ENCODE results near the gene BICC1.

BICC1 gene

GRCh38 chr10:58642283-58642682 lies 129.6 kb downstream of the BICC1 start:
- peak; percentile 46 for DNase-seq (ENCODE audit: low read depth)
- Histone ChIP-seq H3K27me3 (replicated peaks; ENCODE audit: control insufficient read depth, insufficient read depth, low read length) (no peaks in the 10 kb centered on the region), H3K4me1 (ENCODE audit: control insufficient read depth, insufficient read depth, low read length) (peaks cover 72% of the 10 kb centered on the region), H3K4me3 (ENCODE audit: low read length) (peak overlapping the region; percentile 51), H3K36me3 (ENCODE audit: control insufficient read depth, insufficient read depth, low read length, severe bottlenecking) (no peaks in the 10 kb centered on the region), H3K9me3 (ENCODE audit: control insufficient read depth, low read length) (no peaks in the 10 kb centered on the region), H3K9ac (ENCODE audit: low read length) (peak overlapping the region; percentile 65)

- peak; percentile 27 for DNase-seq (ENCODE audit: low read depth)
Measured at GRCh38 chr10:58642916-58643428, 130.3 kb downstream of the BICC1 start.

GRCh38 chr10:58644311-58644710 lies 131.6 kb downstream of the BICC1 start:
- no peak overlapping the region for H3K4me3 ChIP-seq (ENCODE audit: low read length)
- H3K4me1 ChIP-seq (ENCODE audit: control insufficient read depth, insufficient read depth, low read length), result peaks cover 79% of the 10 kb centered on the region
- H3K36me3 ChIP-seq (ENCODE audit: control insufficient read depth, insufficient read depth, low read length, severe bottlenecking), result no peaks in the 10 kb centered on the region
- DNase-seq (ENCODE audit: low read depth), result no peak
- no peaks in the 10 kb centered on the region for H3K27me3 ChIP-seq (replicated peaks; ENCODE audit: control insufficient read depth, insufficient read depth, low read length)
- H3K9ac ChIP-seq (ENCODE audit: low read length), result no peak overlapping the region
- no peaks in the 10 kb centered on the region for H3K9me3 ChIP-seq (ENCODE audit: control insufficient read depth, low read length)

More at GRCh38 chr10:58642916-58643428, 130.3 kb downstream of the BICC1 start:
- H3K4me3 ChIP-seq (ENCODE audit: low read length), result no peak overlapping the region
- H3K36me3 ChIP-seq (ENCODE audit: control insufficient read depth, insufficient read depth, low read length, severe bottlenecking), result no peaks in the 10 kb centered on the region
- H3K9me3 ChIP-seq (ENCODE audit: control insufficient read depth, low read length), result no peaks in the 10 kb centered on the region
- peaks cover 72% of the 10 kb centered on the region for H3K4me1 ChIP-seq (ENCODE audit: control insufficient read depth, insufficient read depth, low read length)
- H3K9ac ChIP-seq (ENCODE audit: low read length), result peak overlapping the region; percentile 8
- H3K27me3 ChIP-seq (replicated peaks; ENCODE audit: control insufficient read depth, insufficient read depth, low read length), result no peaks in the 10 kb centered on the region

GRCh38 chr10:58645416-58646146 lies 132.9 kb downstream of the BICC1 start:
- Histone ChIP-seq H3K4me3 (ENCODE audit: low read length) (peak overlapping the region; percentile 29), H3K27me3 (replicated peaks; ENCODE audit: control insufficient read depth, insufficient read depth, low read length) (no peaks in the 10 kb centered on the region), H3K4me1 (ENCODE audit: control insufficient read depth, insufficient read depth, low read length) (peaks cover 83% of the 10 kb centered on the region), H3K9ac (ENCODE audit: low read length) (no peak overlapping the region), H3K36me3 (ENCODE audit: control insufficient read depth, insufficient read depth, low read length, severe bottlenecking) (peaks cover 5% of the 10 kb centered on the region), H3K9me3 (ENCODE audit: control insufficient read depth, low read length) (no peaks in the 10 kb centered on the region)
- DNase-seq (ENCODE audit: low read depth), result peak; percentile 34

GRCh38 chr10:58647376-58648112 lies 134.9 kb downstream of the BICC1 start:
- no peak overlapping the region for H3K4me3 ChIP-seq (ENCODE audit: low read length)
- peaks cover 5% of the 10 kb centered on the region for H3K36me3 ChIP-seq (ENCODE audit: control insufficient read depth, insufficient read depth, low read length, severe bottlenecking)
- H3K4me1 ChIP-seq (ENCODE audit: control insufficient read depth, insufficient read depth, low read length), result peaks cover 85% of the 10 kb centered on the region
- H3K27me3 ChIP-seq (replicated peaks; ENCODE audit: control insufficient read depth, insufficient read depth, low read length), result no peaks in the 10 kb centered on the region
- H3K9me3 ChIP-seq (ENCODE audit: control insufficient read depth, low read length), result no peaks in the 10 kb centered on the region
- peak; percentile 35 for DNase-seq (ENCODE audit: low read depth)
- H3K9ac ChIP-seq (ENCODE audit: low read length), result peak overlapping the region; percentile 28

- Histone ChIP-seq H3K9ac (ENCODE audit: low read length) (no peak overlapping the region), H3K27me3 (replicated peaks; ENCODE audit: control insufficient read depth, insufficient read depth, low read length) (no peaks in the 10 kb centered on the region), H3K4me1 (ENCODE audit: control insufficient read depth, insufficient read depth, low read length) (peaks cover 85% of the 10 kb centered on the region), H3K9me3 (ENCODE audit: control insufficient read depth, low read length) (no peaks in the 10 kb centered on the region), H3K36me3 (ENCODE audit: control insufficient read depth, insufficient read depth, low read length, severe bottlenecking) (peaks cover 5% of the 10 kb centered on the region), H3K4me3 (ENCODE audit: low read length) (no peak overlapping the region)
- peak; percentile 44 for DNase-seq (ENCODE audit: low read depth)
Measured at GRCh38 chr10:58648131-58648530, 135.5 kb downstream of the BICC1 start.

GRCh38 chr10:58651040-58651439 lies 138.4 kb downstream of the BICC1 start:
- H3K4me3 ChIP-seq (ENCODE audit: low read length), result peak overlapping the region; percentile 4
- peaks cover 69% of the 10 kb centered on the region for H3K4me1 ChIP-seq (ENCODE audit: control insufficient read depth, insufficient read depth, low read length)
- peak; percentile 57 for DNase-seq (ENCODE audit: low read depth)
- no peaks in the 10 kb centered on the region for H3K9me3 ChIP-seq (ENCODE audit: control insufficient read depth, low read length)
- H3K36me3 ChIP-seq (ENCODE audit: control insufficient read depth, insufficient read depth, low read length, severe bottlenecking), result peaks cover 5% of the 10 kb centered on the region
- H3K9ac ChIP-seq (ENCODE audit: low read length), result peak overlapping the region; percentile 20
- no peaks in the 10 kb centered on the region for H3K27me3 ChIP-seq (replicated peaks; ENCODE audit: control insufficient read depth, insufficient read depth, low read length)

GRCh38 chr10:58651742-58652141 lies 139.1 kb downstream of the BICC1 start:
- Histone ChIP-seq H3K9me3 (ENCODE audit: control insufficient read depth, low read length) (no peaks in the 10 kb centered on the region), H3K4me3 (ENCODE audit: low read length) (no peak overlapping the region), H3K9ac (ENCODE audit: low read length) (peak overlapping the region; percentile 20), H3K4me1 (ENCODE audit: control insufficient read depth, insufficient read depth, low read length) (peaks cover 62% of the 10 kb centered on the region), H3K27me3 (replicated peaks; ENCODE audit: control insufficient read depth, insufficient read depth, low read length) (no peaks in the 10 kb centered on the region), H3K36me3 (ENCODE audit: control insufficient read depth, insufficient read depth, low read length, severe bottlenecking) (peaks cover 5% of the 10 kb centered on the region)
- no peak for DNase-seq (ENCODE audit: low read depth)

GRCh38 chr10:58653139-58653538 lies 140.5 kb downstream of the BICC1 start:
- no peaks in the 10 kb centered on the region for H3K27me3 ChIP-seq (replicated peaks; ENCODE audit: control insufficient read depth, insufficient read depth, low read length)
- peaks cover 48% of the 10 kb centered on the region for H3K4me1 ChIP-seq (ENCODE audit: control insufficient read depth, insufficient read depth, low read length)
- H3K9ac ChIP-seq (ENCODE audit: low read length), result peak overlapping the region; percentile 17
- H3K4me3 ChIP-seq (ENCODE audit: low read length), result no peak overlapping the region
- H3K36me3 ChIP-seq (ENCODE audit: control insufficient read depth, insufficient read depth, low read length, severe bottlenecking), result peaks cover 5% of the 10 kb centered on the region
- H3K9me3 ChIP-seq (ENCODE audit: control insufficient read depth, low read length), result no peaks in the 10 kb centered on the region
- DNase-seq (ENCODE audit: low read depth), result peak; percentile 63

GRCh38 chr10:58660575-58661255 lies 148.0 kb downstream of the BICC1 start:
- no peaks in the 10 kb centered on the region for H3K27me3 ChIP-seq (replicated peaks; ENCODE audit: control insufficient read depth, insufficient read depth, low read length)
- peak; percentile 46 for DNase-seq (ENCODE audit: low read depth)
- H3K9me3 ChIP-seq (ENCODE audit: control insufficient read depth, low read length), result peaks cover 11% of the 10 kb centered on the region
- peaks cover 43% of the 10 kb centered on the region for H3K4me1 ChIP-seq (ENCODE audit: control insufficient read depth, insufficient read depth, low read length)
- H3K36me3 ChIP-seq (ENCODE audit: control insufficient read depth, insufficient read depth, low read length, severe bottlenecking), result no peaks in the 10 kb centered on the region
- H3K9ac ChIP-seq (ENCODE audit: low read length), result peak overlapping the region; percentile 35
- H3K4me3 ChIP-seq (ENCODE audit: low read length), result peak overlapping the region; percentile 51

GRCh38 chr10:58661336-58661735 lies 148.7 kb downstream of the BICC1 start:
- H3K9ac ChIP-seq (ENCODE audit: low read length), result peak overlapping the region; percentile 35

More at GRCh38 chr10:58661336-58661735, 148.7 kb downstream of the BICC1 start:
- DNase-seq (ENCODE audit: low read depth), result peak; percentile 84
- no peaks in the 10 kb centered on the region for H3K36me3 ChIP-seq (ENCODE audit: control insufficient read depth, insufficient read depth, low read length, severe bottlenecking)
- H3K9me3 ChIP-seq (ENCODE audit: control insufficient read depth, low read length), result peaks cover 11% of the 10 kb centered on the region
- peak overlapping the region; percentile 51 for H3K4me3 ChIP-seq (ENCODE audit: low read length)
- H3K4me1 ChIP-seq (ENCODE audit: control insufficient read depth, insufficient read depth, low read length), result peaks cover 49% of the 10 kb centered on the region
- H3K27me3 ChIP-seq (replicated peaks; ENCODE audit: control insufficient read depth, insufficient read depth, low read length), result no peaks in the 10 kb centered on the region
